K562 (cell line): ENCODE results near the gene MXRA7. TPM values are rescaled to one million over a fixed set of nuclear protein-coding genes. Genes with fewer than 3 reads are reported as not detected.

Experiments used
- DLX4 ChIP-seq: fragments of 250-450 bp; sonication (Bioruptor Pico); IDR thresholded peaks from 2 replicates; pipeline ENCODE4 v1.6.1; 2021; ENCODE audit warnings: mild to moderate bottlenecking
- E2F3 ChIP-seq: fragments of 250-450 bp; sonication (Bioruptor Pico); IDR thresholded peaks from 2 replicates; pipeline ENCODE4 v1.4.0; 2020; ENCODE audit warnings: mild to moderate bottlenecking
- GATAD2B ChIP-seq: fragments of 450-650 bp; IDR thresholded peaks from 2 replicates; pipeline ENCODE4 v1.6.1; 2017; ENCODE audit warnings: mild to moderate bottlenecking, borderline replicate concordance
- GTF2A2 ChIP-seq: IDR thresholded peaks from 2 replicates; pipeline ENCODE4 v1.6.1; 2016; ENCODE audit warnings: mild to moderate bottlenecking, missing genetic modification characterization, missing compliant biosample characterization
- GTF2E2 ChIP-seq: fragments of 200-800 bp; sonication (Bioruptor generic); IDR thresholded peaks from 2 replicates; pipeline ENCODE4 v1.6.1; 2016; ENCODE audit warnings: missing genetic modification characterization, missing compliant biosample characterization
- HDAC2 ChIP-seq: fragments of 450-650 bp; IDR thresholded peaks from 2 replicates; pipeline ENCODE4 v1.6.1; 2016; ENCODE audit warnings: mild to moderate bottlenecking
- LCOR ChIP-seq: sonication (generic); formaldehyde crosslinking; IDR thresholded peaks from 2 replicates; pipeline ENCODE4 v1.8.0; 2022; ENCODE audit warnings: mild to moderate bottlenecking, missing genetic modification reagents
- MAZ ChIP-seq, 2 experiments: fragments of 450-650 bp in 1 of 2; sonication (generic) in 1 of 2; formaldehyde crosslinking; IDR thresholded peaks in 1 of 2; conservative IDR thresholded peaks in 1 of 2; 2 replicates each; pipeline versions ENCODE4 v1.4.0 to v1.5.0; 2020; ENCODE audit warnings: mild to moderate bottlenecking in 1 of 2, missing genetic modification reagents in 1 of 2
- MECOM ChIP-seq: fragments of 250-450 bp; sonication (Bioruptor Pico); IDR thresholded peaks from 2 replicates; pipeline ENCODE4 v1.8.0; 2022; ENCODE audit warnings: inconsistent platforms
- MED1 ChIP-seq: sonication (generic); formaldehyde crosslinking; IDR thresholded peaks from 2 replicates; pipeline ENCODE4 v1.8.1; 2023; ENCODE audit warnings: missing genetic modification reagents, borderline replicate concordance
- NEUROD1 ChIP-seq: fragments of 150-350 bp; IDR thresholded peaks from 2 replicates; pipeline ENCODE4 v1.6.1; 2014; ENCODE audit warnings: borderline replicate concordance, low read length, low read depth; ENCODE audit not compliant: partially characterized antibody
- NFE2 ChIP-seq: IDR thresholded peaks from 2 replicates; pipeline ENCODE4 v1.6.1; 2014; ENCODE audit warnings: antibody characterized with exemption, low read depth
- NR2C2 ChIP-seq, 2 experiments: fragments of 200-800 bp in 1 of 2; sonication (Bioruptor generic) in 1 of 2; sonication (generic) in 1 of 2; formaldehyde crosslinking in 1 of 2; IDR thresholded peaks; 2 replicates each; pipeline versions ENCODE4 v1.6.1 to v1.8.0; 2016 to 2022; ENCODE audit warnings: mild to moderate bottlenecking in 1 of 2, missing compliant biosample characterization in 1 of 2, missing genetic modification characterization in 1 of 2, missing genetic modification reagents in 1 of 2
- RBM22 ChIP-seq: fragments of 200-400 bp; formaldehyde crosslinking; IDR thresholded peaks from 2 replicates; pipeline ENCODE4 v1.6.1; 2018; ENCODE audit warnings: low read length, low read depth; ENCODE audit not compliant: poor library complexity, severe bottlenecking
- SOX6 ChIP-seq: fragments of 450-650 bp; IDR thresholded peaks from 2 replicates; pipeline ENCODE4 v1.6.1; 2014; ENCODE audit warnings: mild to moderate bottlenecking
- SREBF2 ChIP-seq: sonication (generic); formaldehyde crosslinking; IDR thresholded peaks from 2 replicates; pipeline ENCODE4 v1.4.0; 2020; ENCODE audit warnings: mild to moderate bottlenecking, missing genetic modification reagents
- TAF15 ChIP-seq: fragments of 200-400 bp; formaldehyde crosslinking; IDR thresholded peaks from 2 replicates; pipeline ENCODE4 v1.6.1; 2017; ENCODE audit warnings: mild to moderate bottlenecking, low read depth, low read length, moderate library complexity
- TCF7L2 ChIP-seq: fragments of 150-350 bp; IDR thresholded peaks from 2 replicates; pipeline ENCODE4 v1.6.1; 2016; ENCODE audit warnings: low read depth, mild to moderate bottlenecking, low read length, moderate library complexity
- ZNF212 ChIP-seq: fragments of 450-650 bp; formaldehyde crosslinking; IDR thresholded peaks from 2 replicates; pipeline ENCODE4 v1.4.0; 2020; ENCODE audit warnings: mild to moderate bottlenecking
- ZNF280A ChIP-seq: fragments of 450-650 bp; IDR thresholded peaks from 2 replicates; pipeline ENCODE4 v1.6.1; 2018; ENCODE audit warnings: mild to moderate bottlenecking, low read depth; ENCODE audit not compliant: partially characterized antibody
- ZNF444 ChIP-seq: fragments of 250-450 bp; sonication (Bioruptor Pico); IDR thresholded peaks from 2 replicates; pipeline ENCODE4 v1.4.0; 2020; ENCODE audit warnings: mild to moderate bottlenecking, moderate library complexity
- polyA plus RNA-seq, 8 experiments: library from polyadenylated mRNA; depleted of rRNA in 4 of 8; stranded (reverse) in 5 of 8; unstranded in 3 of 8; fragments of >200 nt; fragmentation: Nextera tagmentation in 2 of 8; fragmentation: Illumina TruSeq in 1 of 8; extraction: Ambion mirVana in 2 of 8; extraction: Trizol in 1 of 8; gene quantifications; 2 replicates each; pipeline versions ENCODE4 v1.2.1 to v1.2.3, GENCODE V29; 2011 to 2014; ENCODE audit warnings: inconsistent platforms in 1 of 8, missing spikeins in 1 of 8
- total RNA-seq, 7 experiments: library from RNA; depleted of rRNA in 6 of 7; stranded (reverse); fragments of >200 nt in 6 of 7; fragmentation: Illumina TruSeq in 2 of 7; extraction: Trizol in 2 of 7; gene quantifications; 2 replicates each; pipeline versions ENCODE4 v1.2.1 to v1.2.3, GENCODE V29; 2011 to 2021; ENCODE audit warnings: low replicate concordance in 1 of 7
- TF ChIP-seq, protein P1 (sequence below): sonication (generic); formaldehyde crosslinking; IDR thresholded peaks from 2 replicates; pipeline ENCODE4 v1.8.1; 2022; ENCODE audit warnings: missing genetic modification reagents
- TF ChIP-seq, protein P2 (sequence below), 2 experiments: IDR thresholded peaks; 2 replicates each; pipeline ENCODE4 v1.6.1; 2012; ENCODE audit warnings: improper control_type of control experiment in 2 of 2, low read depth in 2 of 2, low read length in 2 of 2, borderline replicate concordance in 1 of 2

Gene MXRA7
- total and polyA plus RNA-seq, 9 of the 15 experiments (the other 6 are each of a cell fraction or from before 2014, with no cell fraction given) = 2.6 to 38.4 (median 14.3) TPM

GRCh38 chr17:76737082-76737675 is 26.4 kb upstream of the MXRA7 start, which contains the start of gene SRSF2 (continued):
- TF ChIP-seq, protein P1, sequence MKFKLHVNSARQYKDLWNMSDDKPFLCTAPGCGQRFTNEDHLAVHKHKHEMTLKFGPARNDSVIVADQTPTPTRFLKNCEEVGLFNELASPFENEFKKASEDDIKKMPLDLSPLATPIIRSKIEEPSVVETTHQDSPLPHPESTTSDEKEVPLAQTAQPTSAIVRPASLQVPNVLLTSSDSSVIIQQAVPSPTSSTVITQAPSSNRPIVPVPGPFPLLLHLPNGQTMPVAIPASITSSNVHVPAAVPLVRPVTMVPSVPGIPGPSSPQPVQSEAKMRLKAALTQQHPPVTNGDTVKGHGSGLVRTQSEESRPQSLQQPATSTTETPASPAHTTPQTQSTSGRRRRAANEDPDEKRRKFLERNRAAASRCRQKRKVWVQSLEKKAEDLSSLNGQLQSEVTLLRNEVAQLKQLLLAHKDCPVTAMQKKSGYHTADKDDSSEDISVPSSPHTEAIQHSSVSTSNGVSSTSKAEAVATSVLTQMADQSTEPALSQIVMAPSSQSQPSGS (CRISPR knock-in tag) = no peak
- no peak for TF ChIP-seq ZNF444 (CRISPR knock-in tag)
- TF ChIP-seq ZNF212 (CRISPR knock-in tag) = no peak
- peak; percentile 91 for TF ChIP-seq NR2C2 (CRISPR knock-in tag; IDR thresholded peaks at IDR 0.05)
- TF ChIP-seq NR2C2 (tag; IDR thresholded peaks at IDR 0.05) = peak; percentile 99
- TF ChIP-seq SOX6 = 0 out of 2 replicates have a peak, but pooled peaks have one; percentile 22
- TF ChIP-seq ZNF280A = no peak
- TF ChIP-seq LCOR (CRISPR knock-in tag) = peak; percentile 92
- no peak for TF ChIP-seq DLX4 (CRISPR knock-in tag)
- TF ChIP-seq GTF2E2 (tag) = peak; percentile 100
- no peak for TF ChIP-seq GATAD2B
- no peak for TF ChIP-seq MECOM
- TF ChIP-seq E2F3 (CRISPR knock-in tag) = peak; percentile 96
- peak; percentile 99 for TF ChIP-seq RBM22
- no peak for TF ChIP-seq MED1
- TF ChIP-seq TCF7L2 = 0 out of 2 replicates have a peak, but pooled peaks have one; percentile 28
- no peak; the same call in 1 of the 2 replicates for TF ChIP-seq HDAC2
- TF ChIP-seq NEUROD1 = no peak
- peak; percentile 99 for TF ChIP-seq NFE2
- peak in 1 of 2 experiments; percentile 100; a peak in 2 of 4 replicates for TF ChIP-seq MAZ (CRISPR knock-in tag; conservative IDR thresholded peaks at IDR 0.05 in 1 of 2, IDR thresholded peaks at IDR 0.05 in 1 of 2)
- no peak for TF ChIP-seq TAF15
- no peak for TF ChIP-seq SREBF2
- TF ChIP-seq, protein P2, sequence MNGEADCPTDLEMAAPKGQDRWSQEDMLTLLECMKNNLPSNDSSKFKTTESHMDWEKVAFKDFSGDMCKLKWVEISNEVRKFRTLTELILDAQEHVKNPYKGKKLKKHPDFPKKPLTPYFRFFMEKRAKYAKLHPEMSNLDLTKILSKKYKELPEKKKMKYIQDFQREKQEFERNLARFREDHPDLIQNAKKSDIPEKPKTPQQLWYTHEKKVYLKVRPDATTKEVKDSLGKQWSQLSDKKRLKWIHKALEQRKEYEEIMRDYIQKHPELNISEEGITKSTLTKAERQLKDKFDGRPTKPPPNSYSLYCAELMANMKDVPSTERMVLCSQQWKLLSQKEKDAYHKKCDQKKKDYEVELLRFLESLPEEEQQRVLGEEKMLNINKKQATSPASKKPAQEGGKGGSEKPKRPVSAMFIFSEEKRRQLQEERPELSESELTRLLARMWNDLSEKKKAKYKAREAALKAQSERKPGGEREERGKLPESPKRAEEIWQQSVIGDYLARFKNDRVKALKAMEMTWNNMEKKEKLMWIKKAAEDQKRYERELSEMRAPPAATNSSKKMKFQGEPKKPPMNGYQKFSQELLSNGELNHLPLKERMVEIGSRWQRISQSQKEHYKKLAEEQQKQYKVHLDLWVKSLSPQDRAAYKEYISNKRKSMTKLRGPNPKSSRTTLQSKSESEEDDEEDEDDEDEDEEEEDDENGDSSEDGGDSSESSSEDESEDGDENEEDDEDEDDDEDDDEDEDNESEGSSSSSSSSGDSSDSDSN (IDR thresholded peaks at IDR 0.05; ENCODE audit: borderline replicate concordance in 1 of 2, low read depth in 2 of 2, low read length in 2 of 2) = no peak
- peak; percentile 93 for TF ChIP-seq GTF2A2 (tag)
